ENCODE measurements around the gene PRKACA.

The PRKACA gene

GRCh38 chr19:14116918-14117578 lies 514 bp downstream of the PRKACA start:
- DNase-seq (ENCODE audit: low read depth in 2 of 2) = no peak

DNA sequence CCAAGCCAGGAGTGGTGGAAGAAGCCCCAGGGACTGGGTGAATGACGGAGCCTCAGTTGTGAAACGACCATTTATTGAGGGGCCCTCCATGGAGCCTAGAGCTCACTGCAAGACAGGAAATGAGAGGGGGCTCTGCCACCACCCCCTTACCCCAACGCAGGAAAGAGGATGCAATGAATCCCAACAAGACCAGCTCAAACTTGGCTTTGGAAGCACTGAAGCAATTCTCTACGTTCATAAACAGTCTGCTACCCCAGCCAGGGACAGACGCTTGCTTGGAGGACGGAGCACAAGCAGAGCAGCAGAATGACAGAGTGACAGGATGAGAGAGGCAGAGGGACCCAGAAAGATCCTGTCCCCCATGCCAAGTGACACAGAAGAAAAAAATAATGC lies 1.0 kb downstream of the PRKACA start:
- no peak for DNase-seq (ENCODE audit: low read depth in 2 of 2)

- no peak for DNase-seq (ENCODE audit: low read depth in 2 of 2)
Observed at GRCh38 chr19:14115756-14116155, 1.8 kb downstream of the PRKACA start.

DNA sequence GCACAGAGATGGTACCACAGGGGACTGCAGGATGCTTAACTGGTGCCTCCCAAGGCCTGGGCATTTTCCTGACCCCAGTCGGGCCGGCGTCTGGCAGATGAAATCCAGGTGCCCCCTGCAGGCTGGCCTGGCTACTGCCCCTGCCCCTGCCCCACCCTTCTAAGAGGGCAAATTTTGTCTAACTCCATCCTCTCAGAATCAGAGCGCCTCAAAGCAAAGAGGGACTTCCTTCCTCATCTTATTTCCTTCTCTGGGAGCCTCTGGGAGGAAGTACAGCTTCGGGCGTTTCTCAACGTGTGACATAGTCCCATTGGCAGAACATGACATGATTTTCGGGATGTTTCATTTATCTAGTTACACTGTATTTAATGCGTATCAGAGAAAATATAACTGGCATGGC lies 2.7 kb downstream of the PRKACA start:
- DNase-seq (ENCODE audit: low read depth in 2 of 2) = no peak

- no peak for DNase-seq (ENCODE audit: low read depth in 2 of 2)
Observed at GRCh38 chr19:14114439-14114838, 3.1 kb downstream of the PRKACA start.

- no peak for DNase-seq (ENCODE audit: low read depth in 2 of 2)
Observed at GRCh38 chr19:14113762-14114414, 3.7 kb downstream of the PRKACA start.

- DNase-seq (ENCODE audit: low read depth in 2 of 2) = no peak
Observed at GRCh38 chr19:14112809-14113385, 4.7 kb downstream of the PRKACA start.

- DNase-seq (ENCODE audit: low read depth in 2 of 2) = no peak
Observed at GRCh38 chr19:14112051-14112808, 5.3 kb downstream of the PRKACA start.

- DNase-seq (ENCODE audit: low read depth in 2 of 2) = no peak
Observed at GRCh38 chr19:14111486-14111885, 6.1 kb downstream of the PRKACA start.

DNA sequence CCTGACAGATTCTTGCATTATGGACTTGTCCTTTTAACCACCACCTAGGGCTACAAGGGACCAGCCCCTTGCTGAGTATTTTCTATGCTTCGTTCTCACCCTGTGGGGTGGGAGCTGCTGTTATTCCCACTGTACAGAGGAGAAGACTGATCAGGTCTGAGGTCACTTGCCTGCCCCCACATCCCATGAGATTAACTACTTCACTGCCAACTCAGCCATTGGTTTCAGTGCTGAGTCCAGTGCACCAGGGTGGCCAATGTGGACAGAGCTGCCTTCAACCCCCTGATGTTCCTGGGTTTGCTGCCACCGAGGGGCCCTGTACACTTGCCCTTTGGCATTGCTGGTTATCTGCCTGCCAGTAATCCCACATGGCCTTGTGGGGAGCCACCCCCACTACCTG lies 6.9 kb downstream of the PRKACA start:
- no peak for DNase-seq (ENCODE audit: low read depth in 2 of 2)

- DNase-seq (ENCODE audit: low read depth in 2 of 2) = no peak
Observed at GRCh38 chr19:14107581-14108461, 9.7 kb downstream of the PRKACA start.

GRCh38 chr19:14106840-14107239 lies 10.7 kb downstream of the PRKACA start:
- no peak for DNase-seq (ENCODE audit: low read depth in 2 of 2)

GRCh38 chr19:14105680-14106079 lies 11.9 kb downstream of the PRKACA start:
- no peak for DNase-seq (ENCODE audit: low read depth in 2 of 2)

DNA sequence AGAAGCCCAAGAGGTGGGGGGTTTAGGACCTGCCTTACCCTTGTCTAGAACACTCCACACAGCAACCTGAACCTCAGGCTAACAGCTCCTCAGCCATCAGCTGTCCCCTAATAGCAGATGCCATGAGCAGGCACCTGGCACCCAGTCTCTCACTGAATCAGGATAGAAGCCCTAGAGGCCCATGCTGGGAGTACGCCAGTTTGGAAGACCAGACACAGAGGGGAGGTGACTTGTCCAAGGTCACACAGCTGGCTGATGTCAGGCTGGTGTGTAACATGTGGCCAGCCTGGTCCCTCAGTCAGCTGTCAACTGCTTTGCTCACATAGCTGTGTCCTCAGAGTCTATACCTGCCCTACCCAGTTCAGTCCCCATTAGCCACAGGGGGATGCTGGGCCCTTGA lies 14.3 kb downstream of the PRKACA start:
- no peak for DNase-seq (ENCODE audit: low read depth in 2 of 2)

DNA sequence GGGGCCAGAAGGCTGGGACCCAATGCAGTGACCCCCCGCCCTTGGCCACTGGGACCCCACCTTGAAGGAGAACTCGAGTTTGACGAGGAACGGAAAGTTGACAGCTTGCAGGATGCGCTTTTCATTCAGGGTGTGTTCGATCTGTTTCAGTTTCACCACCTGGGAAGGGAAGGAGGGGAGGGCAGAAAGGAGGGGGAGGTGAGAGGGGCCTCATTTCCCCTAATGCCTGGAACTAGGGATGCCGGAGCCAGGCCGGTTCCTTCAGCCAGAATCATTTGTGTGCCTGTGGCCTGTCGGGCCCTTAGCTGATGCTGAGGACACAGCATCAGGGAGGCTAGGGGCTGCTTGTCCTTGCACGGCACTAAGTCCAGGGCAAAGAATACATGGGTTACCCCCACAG lies 14.8 kb downstream of the PRKACA start:
- DNase-seq (ENCODE audit: low read depth in 2 of 2) = no peak

DNA sequence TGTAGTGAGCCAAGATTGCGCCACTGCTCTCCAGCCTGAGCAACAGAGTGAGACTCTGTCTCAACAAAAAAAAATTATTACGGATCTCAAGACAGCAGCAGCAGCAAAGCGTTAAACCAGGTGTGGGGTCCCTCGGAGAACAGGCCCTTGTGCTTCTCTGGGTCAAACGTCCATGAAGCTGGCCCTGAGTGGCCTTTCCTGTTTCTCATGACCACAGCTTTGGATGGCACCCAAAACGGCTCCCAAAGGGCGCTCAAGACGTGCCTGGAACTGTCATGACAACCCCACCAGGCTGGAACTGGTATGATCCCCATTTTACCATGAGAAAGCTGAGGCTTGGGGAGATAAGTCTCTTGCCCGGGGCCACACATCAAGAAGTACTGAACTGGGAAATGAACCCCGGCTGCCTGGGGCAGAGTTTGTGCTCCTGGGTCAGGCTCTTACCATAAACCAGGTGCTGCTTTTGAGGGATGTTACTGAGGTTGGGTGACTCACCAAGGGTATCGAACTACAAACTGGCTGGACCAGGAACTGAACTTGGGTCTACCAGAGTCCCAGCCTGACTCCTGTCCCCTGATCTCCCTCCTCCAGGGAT lies 15.4 kb downstream of the PRKACA start:
- DNase-seq (ENCODE audit: low read depth in 2 of 2) = no peak

- DNase-seq (ENCODE audit: low read depth in 2 of 2) = no peak
Observed at GRCh38 chr19:14101003-14101545, 16.5 kb downstream of the PRKACA start.

DNA sequence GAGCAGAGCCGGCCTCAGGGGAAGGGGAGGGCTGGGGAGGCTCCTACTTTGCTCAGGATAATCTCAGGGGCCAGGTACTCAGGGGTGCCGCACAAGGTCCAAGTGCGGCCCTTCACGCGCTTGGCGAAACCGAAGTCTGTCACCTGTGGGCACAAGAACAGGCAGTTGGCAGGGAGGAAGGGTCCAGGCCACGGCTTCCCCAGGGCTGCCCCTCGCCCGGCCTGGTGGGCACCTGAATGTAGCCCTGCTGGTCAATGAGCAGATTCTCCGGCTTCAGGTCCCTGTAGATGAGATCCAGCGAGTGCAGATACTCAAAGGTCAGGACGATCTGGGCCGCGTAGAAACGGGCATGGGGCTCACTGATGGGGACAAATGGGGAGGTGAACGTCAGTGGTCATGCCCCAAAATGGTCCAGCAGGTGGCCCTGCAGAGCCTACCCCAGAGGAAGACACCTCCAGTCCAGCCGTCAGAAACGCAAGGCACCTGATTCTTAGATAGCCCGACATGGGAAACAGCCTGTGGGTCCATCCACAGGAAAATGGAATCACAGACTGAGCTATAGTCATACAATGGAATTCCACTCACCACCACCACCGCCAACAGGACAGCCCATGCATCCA lies 19.9 kb downstream of the PRKACA start:
- no peak for DNase-seq (ENCODE audit: low read depth in 2 of 2)

- no peak for DNase-seq (ENCODE audit: low read depth in 2 of 2)
Observed at GRCh38 chr19:14096272-14096992, 21.1 kb downstream of the PRKACA start.

DNA sequence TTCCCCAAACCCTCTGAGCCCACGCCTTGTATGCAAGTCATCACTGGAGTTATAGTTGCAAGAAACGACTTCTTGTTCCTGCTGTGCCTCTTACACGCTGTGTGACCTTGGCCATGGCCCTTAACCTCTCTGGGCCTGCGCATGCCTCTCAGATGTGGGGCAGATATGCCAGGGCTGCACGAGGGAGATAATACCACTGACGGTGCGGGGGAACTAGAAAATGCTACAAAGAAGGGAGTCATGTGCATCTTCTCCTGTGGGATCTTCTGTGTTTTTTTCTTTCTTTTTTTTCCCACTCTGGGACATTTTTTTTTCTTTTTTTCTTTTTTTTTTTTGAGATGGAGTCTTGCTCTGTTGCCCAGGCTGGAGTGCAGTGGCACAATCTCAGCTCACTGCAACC lies 22.7 kb downstream of the PRKACA start:
- no peak for DNase-seq (ENCODE audit: low read depth in 2 of 2)
